MM.1S (cell line): ENCODE results near the gene PLCG1.

Experiments used
- CTCF ChIP-seq: fragments of 300-600 bp; sonication (generic); IDR thresholded peaks from 2 replicates; pipeline ENCODE4 v1.5.1; 2016; ENCODE audit warnings: antibody characterized with exemption, low read length, mixed read lengths
- EZH2 ChIP-seq: fragments of 300-600 bp; sonication (generic); optimal IDR thresholded peaks from 2 replicates; pipeline ENCODE3; 2017; ENCODE audit warnings: low read depth, mild to moderate bottlenecking, antibody characterized with exemption, low read length, mixed read lengths
- EZH2phosphoT487 ChIP-seq: fragments of 300-600 bp; sonication (generic); IDR thresholded peaks from 2 replicates; pipeline ENCODE4 v1.6.1; 2018; ENCODE audit warnings: antibody characterized with exemption, low read length

GRCh38 chr20:41218466-41218865 is 81.1 kb downstream of the PLCG1 start:
- TF ChIP-seq CTCF: no peak
- TF ChIP-seq EZH2phosphoT487: no peak
- no peak for TF ChIP-seq EZH2
